SH-SY5Y (cell line): Measurements from ENCODE around the gene DPH3.

ENCODE experiments used
- GATA2 ChIP-seq: IDR thresholded peaks from 2 replicates; pipeline ENCODE4 v1.6.1; 2011; ENCODE audit warnings: mild to moderate bottlenecking, low read depth, low read length
- GATA3 ChIP-seq: IDR thresholded peaks from 2 replicates; pipeline ENCODE4 v1.6.1; 2011; ENCODE audit warnings: low read depth, mild to moderate bottlenecking, low read length, moderate library complexity

Gene DPH3

DNA sequence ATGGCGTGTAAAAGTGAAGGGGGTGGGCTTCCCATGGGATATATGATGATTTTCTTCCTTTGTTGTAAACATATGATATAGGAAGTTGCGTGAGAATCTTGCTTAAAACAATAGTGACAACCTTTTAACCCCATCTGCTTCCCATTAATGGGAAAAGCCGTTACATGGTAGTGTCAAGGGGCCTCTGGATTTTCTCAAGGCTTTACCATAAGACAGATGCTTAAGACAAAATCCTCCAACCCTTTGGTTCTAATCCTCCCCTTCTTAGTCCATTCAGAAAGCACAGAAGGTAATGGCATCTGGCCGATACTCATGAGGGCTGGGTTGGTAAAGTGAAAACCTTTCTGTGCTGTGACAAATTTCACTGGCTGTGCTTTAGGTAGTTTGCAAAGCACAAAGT lies 25.0 kb downstream of the DPH3 start:
- TF ChIP-seq GATA3, result no peak
- no peak for TF ChIP-seq GATA2

DNA sequence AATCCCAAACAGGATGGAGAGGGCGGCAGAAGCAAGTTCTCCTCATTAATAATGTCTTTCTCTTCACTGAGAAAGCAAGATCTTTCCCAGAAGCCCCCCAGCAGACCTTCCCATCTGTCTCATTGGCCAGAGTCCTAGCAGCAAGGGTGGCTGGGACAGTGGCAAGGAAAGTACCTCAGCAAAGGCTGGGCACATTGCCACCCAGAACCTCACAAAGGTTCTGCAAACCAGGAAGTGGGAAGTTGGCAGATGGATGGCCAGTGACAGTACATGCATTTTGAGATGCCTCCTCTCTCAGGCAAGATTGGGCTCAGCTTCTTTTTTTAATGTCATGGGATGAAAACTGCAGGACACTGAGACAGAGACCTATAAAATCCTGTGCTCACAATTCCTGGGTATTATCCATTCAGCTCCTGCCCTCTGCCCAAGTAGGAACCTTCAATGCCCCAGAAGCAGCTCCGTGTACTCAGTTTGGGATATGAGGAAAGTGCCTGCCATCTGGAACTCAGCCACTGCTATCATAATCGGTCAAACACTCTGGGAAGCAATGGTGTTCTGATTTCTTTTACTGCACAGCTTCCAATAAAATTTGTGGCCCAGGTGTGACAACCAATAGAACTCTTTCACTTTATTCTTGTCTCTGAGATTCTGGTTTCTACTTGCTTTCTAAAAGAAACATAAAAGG lies 25.5 kb downstream of the DPH3 start:
- TF ChIP-seq GATA3 (no peak), GATA2 (no peak)

DNA sequence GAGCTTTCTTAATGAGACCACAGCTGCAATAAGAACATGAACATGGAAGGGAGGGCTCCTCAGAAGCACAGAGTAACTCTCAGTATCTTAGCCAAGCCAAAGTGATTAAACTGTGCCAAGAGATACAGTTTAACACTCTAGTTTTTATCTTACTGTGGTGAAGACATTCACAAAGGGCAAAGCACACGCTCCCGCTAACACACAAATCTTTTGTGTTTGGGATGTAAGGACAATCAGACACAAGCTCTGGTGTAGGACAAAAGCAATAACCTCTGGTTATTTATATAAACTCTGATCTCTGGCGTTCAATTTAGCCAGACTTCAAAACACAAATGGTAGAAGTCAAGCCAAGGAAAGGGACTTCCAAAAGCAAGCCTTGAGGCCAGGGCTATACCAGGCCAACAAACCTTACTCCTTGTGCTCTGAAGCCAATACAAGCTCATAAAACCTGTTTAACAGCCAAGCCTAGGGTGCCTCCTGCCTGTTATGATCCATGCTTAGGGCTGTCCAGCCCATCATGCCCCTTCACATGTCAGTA lies 27.8 kb downstream of the DPH3 start:
- no peak for TF ChIP-seq GATA3
- no peak for TF ChIP-seq GATA2

- TF ChIP-seq GATA3, result no peak
These were observed 28.6 kb downstream of the DPH3 start for GRCh38 chr3:16236030-16236639.

GRCh38 chr3:16234281-16234680 lies 30.5 kb downstream of the DPH3 start:
- no peak for TF ChIP-seq GATA2
- TF ChIP-seq GATA3, result no peak

- no peak for TF ChIP-seq GATA3
- TF ChIP-seq GATA2, result no peak
These were observed 30.9 kb downstream of the DPH3 start for GRCh38 chr3:16233806-16234205.

DNA sequence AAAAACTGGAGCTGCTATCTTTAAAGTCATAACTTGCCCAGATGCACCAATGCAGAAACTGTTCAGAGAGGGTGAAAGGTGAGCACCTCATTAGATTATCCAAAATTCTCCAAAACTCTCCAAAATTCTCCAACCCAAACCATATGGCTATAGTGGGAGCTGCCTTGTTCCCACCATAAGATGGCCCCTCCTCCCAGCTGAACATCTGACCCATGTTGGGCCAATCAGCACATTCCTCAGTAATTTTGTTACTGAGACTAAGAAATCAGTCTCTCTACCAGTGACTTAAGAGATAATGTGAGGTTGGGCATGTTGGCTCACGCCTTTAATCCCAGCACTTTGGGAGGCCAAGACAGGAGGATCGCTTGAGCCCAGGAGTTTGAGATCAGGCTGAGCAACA lies 32.8 kb downstream of the DPH3 start:
- TF ChIP-seq GATA3 (no peak), GATA2 (no peak)

DNA sequence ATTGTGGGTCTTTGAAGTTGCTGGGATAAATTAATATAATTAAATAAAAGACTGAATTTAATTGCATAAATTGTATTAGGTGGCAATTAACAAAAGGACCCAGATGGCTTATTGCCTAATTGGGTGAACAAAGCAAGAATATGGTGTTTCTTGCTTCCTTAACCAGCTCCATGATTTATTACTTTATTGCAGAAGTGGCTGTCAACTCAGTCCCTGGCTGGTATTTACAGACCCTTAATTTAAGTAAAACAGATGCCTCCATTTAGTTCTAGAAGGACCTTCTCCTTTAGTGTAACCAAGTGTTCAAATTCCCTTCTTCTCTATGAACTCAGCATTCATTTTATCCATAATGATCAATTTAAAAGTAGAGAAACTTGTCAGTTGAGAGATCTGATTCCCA lies 35.1 kb downstream of the DPH3 start:
- TF ChIP-seq GATA3, result no peak

GRCh38 chr3:16227566-16227965 lies 37.2 kb downstream of the DPH3 start:
- TF ChIP-seq GATA3, result no peak
- no peak for TF ChIP-seq GATA2

- TF ChIP-seq GATA3 (no peak), GATA2 (no peak)
These were observed 40.4 kb downstream of the DPH3 start for GRCh38 chr3:16224325-16224724.

DNA sequence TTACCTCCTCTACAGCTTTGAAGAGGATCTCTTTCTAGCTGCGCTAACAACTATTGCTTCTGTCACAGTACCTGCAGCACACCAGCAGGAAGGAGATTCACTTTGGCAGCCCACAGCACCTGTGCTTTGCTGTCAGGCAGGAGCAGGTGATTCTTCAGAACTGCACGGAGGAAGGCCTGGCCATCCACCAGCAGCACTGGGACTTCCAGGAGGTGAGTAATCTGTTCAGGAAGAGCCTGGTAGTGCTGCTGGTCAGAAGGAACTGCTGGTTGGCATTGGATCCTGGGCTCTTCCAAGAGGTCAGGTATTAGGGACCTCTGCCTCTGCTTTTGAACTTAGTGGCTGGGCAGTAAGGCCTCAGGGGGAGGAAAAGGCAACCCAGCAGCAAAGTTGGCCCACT lies 42.2 kb downstream of the DPH3 start:
- TF ChIP-seq GATA3, result no peak
- no peak for TF ChIP-seq GATA2

GRCh38 chr3:16221990-16222389 lies 42.8 kb downstream of the DPH3 start:
- no peak for TF ChIP-seq GATA2
- TF ChIP-seq GATA3, result no peak

- TF ChIP-seq GATA3 (no peak), GATA2 (no peak)
These were observed 45.0 kb downstream of the DPH3 start for GRCh38 chr3:16219777-16220176.

- TF ChIP-seq GATA3, result no peak
- TF ChIP-seq GATA2, result no peak
These were observed 48.3 kb downstream of the DPH3 start for GRCh38 chr3:16216373-16216935.

DNA sequence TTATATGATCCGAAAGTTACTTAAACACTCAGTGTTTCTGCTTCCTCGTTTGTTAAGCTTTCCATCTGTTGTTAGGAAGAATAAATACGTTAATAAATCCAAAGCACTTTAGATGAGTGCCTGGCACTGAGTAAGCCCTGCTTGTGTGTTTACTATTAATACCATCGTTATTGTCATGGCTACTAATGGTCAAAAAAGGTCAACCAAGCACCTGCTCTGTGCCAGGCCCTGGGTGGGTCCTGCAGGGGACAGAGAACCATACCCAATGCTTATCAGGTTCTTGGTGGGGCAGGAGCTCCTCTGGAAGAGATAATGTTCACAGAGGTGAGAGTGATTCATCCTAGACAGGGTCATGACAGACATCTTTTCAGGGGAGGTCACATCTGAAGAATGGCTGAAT lies 50.4 kb downstream of the DPH3 start:
- no peak for TF ChIP-seq GATA3
- TF ChIP-seq GATA2, result no peak
